Thoracic aorta (tissue), 2 donors: ENCODE data around the gene AQP6. TPM values are rescaled to one million over a fixed set of nuclear protein-coding genes. Genes with fewer than 3 reads are reported as not detected.

Experiments used
- ATAC-seq: fragments of 150-250 bp; one replicate; pipeline ENCODE4 v1.8.0; 2017; ENCODE audit warnings: low read depth; ENCODE audit not compliant: insufficient number of reproducible peaks, low FRiP score
- DNase-seq: peaks from one replicate; pipeline ENCODE4 v3.0.0-alpha.2; 2020; ENCODE audit warnings: low spot score
- H3K27ac ChIP-seq, 2 donors: fragments of 200-600 bp; sonication (generic); 1 replicate in 1 of 2; 2 replicates in 1 of 2; pipeline ENCODE4 v1.5.1; 2016; ENCODE audit warnings: mild to moderate bottlenecking in 2 of 2, moderate library complexity in 2 of 2
- H3K27me3 ChIP-seq: fragments of 200-600 bp; sonication (generic); replicated peaks from 2 replicates; pipeline ENCODE4 v1.6.0; 2016; ENCODE audit warnings: mild to moderate bottlenecking; ENCODE audit not compliant: insufficient read depth
- H3K36me3 ChIP-seq: fragments of 200-600 bp; sonication (generic); one replicate; pipeline ENCODE4 v1.5.1; 2016
- H3K4me1 ChIP-seq, 2 donors: fragments of 200-600 bp; sonication (generic); 1 replicate in 1 of 2; 2 replicates in 1 of 2; pipeline versions ENCODE4 v1.5.1 to v1.6.0; 2016; ENCODE audit warnings: low read depth in 2 of 2, mild to moderate bottlenecking in 1 of 2; ENCODE audit not compliant: control insufficient read depth in 1 of 2
- H3K4me3 ChIP-seq: fragments of 200-600 bp; sonication (generic); 2 replicates; pipeline ENCODE4 v1.5.1; 2016; ENCODE audit warnings: mild to moderate bottlenecking
- H3K9me3 ChIP-seq: fragments of 200-600 bp; sonication (generic); 2 replicates; pipeline ENCODE4 v1.5.1; 2016
- CTCF ChIP-seq: fragments of 200-600 bp; sonication (generic); IDR thresholded peaks from one replicate; pipeline ENCODE4 v1.5.1; 2019; ENCODE audit warnings: antibody characterized with exemption
- total RNA-seq, 2 donors: library from RNA; depleted of rRNA; stranded (reverse); fragments of >200 nt; gene quantifications; one replicate each; pipeline versions ENCODE4 v1.1.0 to v1.2.3, GENCODE V29; 2016

AQP6 gene
- total RNA-seq, 2 donors from 2014 or later, result not detected

- no peak for DNase-seq
Measured at GRCh38 chr12:49953961-49954846, 18.5 kb upstream of the AQP6 start.

GRCh38 chr12:49954863-49955830, 17.6 kb upstream of the AQP6 start:
- Histone ChIP-seq H3K27me3 (no peaks in the 10 kb centered on the region), H3K4me3 (no peak overlapping the region)

More at GRCh38 chr12:49953961-49954846, 18.5 kb upstream of the AQP6 start:
- no peak for TF ChIP-seq CTCF
- Histone ChIP-seq H3K9me3 (no peaks in the 10 kb centered on the region), H3K36me3 (no peaks in the 10 kb centered on the region), H3K4me1 (no peaks in the 10 kb centered on the region), H3K27me3 (no peaks in the 10 kb centered on the region), H3K27ac (no peak overlapping the region), H3K4me3 (no peak overlapping the region)
- ATAC-seq, result no peak

GRCh38 chr12:49955899-49956662, 16.7 kb upstream of the AQP6 start:
- ATAC-seq (no peak), DNase-seq (no peak)
- Histone ChIP-seq H3K27ac (no peak overlapping the region), H3K36me3 (no peaks in the 10 kb centered on the region), H3K4me1 (peaks cover 4 to 14% of the 10 kb centered on the region in 2 donors), H3K9me3 (no peaks in the 10 kb centered on the region), H3K27me3 (no peaks in the 10 kb centered on the region), H3K4me3 (no peak overlapping the region)
- no peak for TF ChIP-seq CTCF

More at GRCh38 chr12:49954863-49955830, 17.6 kb upstream of the AQP6 start:
- DNase-seq (no peak), ATAC-seq (no peak)
- Histone ChIP-seq H3K36me3 (no peaks in the 10 kb centered on the region), H3K9me3 (no peaks in the 10 kb centered on the region), H3K27ac (no peak overlapping the region), H3K4me1 (peaks cover 4 to 8% of the 10 kb centered on the region in 2 donors)
- TF ChIP-seq CTCF, result no peak

- no peaks in the 10 kb centered on the region for H3K36me3 ChIP-seq
- no peak for TF ChIP-seq CTCF
- no peaks in the 10 kb centered on the region for H3K9me3 ChIP-seq
- no peaks in the 10 kb centered on the region for H3K27me3 ChIP-seq
- H3K4me1 ChIP-seq, result peaks cover 7 to 18% of the 10 kb centered on the region in 2 donors
- H3K27ac ChIP-seq, result no peak overlapping the region
- DNase-seq (no peak), ATAC-seq (no peak)
- no peak overlapping the region for H3K4me3 ChIP-seq
Measured at GRCh38 chr12:49956663-49957569, 15.8 kb upstream of the AQP6 start.
